Measurements from ENCODE around the gene RPP40.

- TF ChIP-seq POLR2AphosphoS5 (IDR thresholded peaks at IDR 0.05) = no peak
- no peak for TF ChIP-seq CTCF (IDR thresholded peaks at IDR 0.05)
- TF ChIP-seq EP300 (IDR thresholded peaks at IDR 0.05) = no peak
Observed at GRCh38 chr6:4967301-4968030, 36.4 kb downstream of the RPP40 start.

Data from stomach (tissue), 4 donors.